GM12874 (cell line): ENCODE measurements around the gene BANF2.

Experiments used
- TF ChIP-seq, protein P1 (sequence below): IDR thresholded peaks from 2 replicates; pipeline ENCODE4 v1.5.1; 2011; ENCODE audit warnings: low read depth, mild to moderate bottlenecking, control low read depth, low read length, moderate library complexity; ENCODE audit not compliant: insufficient read depth

Gene BANF2

DNA sequence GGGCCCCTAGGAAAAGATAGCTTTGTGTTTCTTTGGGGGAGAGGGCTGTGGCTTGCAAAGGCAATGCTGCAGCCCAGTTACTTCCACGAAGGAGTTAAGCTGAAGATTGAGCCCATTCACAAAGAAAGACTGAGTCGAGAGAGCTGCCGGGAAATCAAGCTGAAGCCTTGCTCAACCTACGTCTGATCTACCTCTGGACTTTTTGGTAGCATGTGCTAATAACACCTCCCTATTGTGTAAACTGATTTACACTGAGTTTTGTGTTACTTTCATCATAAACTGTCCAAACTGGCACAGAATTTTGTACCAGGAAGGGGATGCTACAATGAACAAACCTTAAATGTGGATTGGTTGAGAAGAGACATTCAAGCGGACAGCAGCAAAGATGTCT, 23.5 kb downstream of the BANF2 start:
- TF ChIP-seq, protein P1, sequence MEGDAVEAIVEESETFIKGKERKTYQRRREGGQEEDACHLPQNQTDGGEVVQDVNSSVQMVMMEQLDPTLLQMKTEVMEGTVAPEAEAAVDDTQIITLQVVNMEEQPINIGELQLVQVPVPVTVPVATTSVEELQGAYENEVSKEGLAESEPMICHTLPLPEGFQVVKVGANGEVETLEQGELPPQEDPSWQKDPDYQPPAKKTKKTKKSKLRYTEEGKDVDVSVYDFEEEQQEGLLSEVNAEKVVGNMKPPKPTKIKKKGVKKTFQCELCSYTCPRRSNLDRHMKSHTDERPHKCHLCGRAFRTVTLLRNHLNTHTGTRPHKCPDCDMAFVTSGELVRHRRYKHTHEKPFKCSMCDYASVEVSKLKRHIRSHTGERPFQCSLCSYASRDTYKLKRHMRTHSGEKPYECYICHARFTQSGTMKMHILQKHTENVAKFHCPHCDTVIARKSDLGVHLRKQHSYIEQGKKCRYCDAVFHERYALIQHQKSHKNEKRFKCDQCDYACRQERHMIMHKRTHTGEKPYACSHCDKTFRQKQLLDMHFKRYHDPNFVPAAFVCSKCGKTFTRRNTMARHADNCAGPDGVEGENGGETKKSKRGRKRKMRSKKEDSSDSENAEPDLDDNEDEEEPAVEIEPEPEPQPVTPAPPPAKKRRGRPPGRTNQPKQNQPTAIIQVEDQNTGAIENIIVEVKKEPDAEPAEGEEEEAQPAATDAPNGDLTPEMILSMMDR, result no peak

DNA sequence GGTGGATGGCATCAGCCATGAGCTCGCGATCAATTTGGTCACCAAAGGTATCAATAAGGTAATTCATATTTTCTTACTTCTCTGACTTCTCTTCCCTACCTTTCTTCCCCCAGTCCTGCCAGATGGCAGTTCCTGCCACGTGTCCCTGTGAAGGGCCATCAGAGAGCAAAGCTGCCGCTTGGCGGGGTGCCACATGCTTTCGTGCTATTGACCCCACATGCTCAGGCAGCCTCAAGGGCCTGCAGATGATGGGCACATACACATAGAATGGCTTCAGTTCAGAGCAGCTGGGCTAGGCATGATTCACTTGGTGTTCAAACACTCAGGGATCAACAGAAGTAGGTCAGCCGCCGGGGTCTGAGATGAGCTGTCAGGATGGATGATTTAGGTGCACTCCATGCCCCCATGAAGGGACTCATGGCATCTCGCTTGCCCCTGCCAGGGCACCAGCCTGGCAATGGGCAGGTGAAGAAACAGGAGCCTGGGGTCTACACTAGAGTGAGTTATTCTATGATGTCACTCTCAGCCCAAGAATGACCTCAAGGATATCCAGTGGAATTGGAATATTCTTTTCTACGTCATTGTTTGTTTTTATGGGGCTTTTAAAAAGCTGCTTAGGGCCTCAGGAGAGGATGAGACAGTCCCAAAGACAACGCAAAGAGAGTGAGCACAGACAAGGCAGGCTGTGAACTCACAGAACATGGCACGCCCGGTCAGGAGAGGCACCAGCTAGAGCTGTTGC, 25.5 kb downstream of the BANF2 start:
- TF ChIP-seq, protein P1, result no peak

DNA sequence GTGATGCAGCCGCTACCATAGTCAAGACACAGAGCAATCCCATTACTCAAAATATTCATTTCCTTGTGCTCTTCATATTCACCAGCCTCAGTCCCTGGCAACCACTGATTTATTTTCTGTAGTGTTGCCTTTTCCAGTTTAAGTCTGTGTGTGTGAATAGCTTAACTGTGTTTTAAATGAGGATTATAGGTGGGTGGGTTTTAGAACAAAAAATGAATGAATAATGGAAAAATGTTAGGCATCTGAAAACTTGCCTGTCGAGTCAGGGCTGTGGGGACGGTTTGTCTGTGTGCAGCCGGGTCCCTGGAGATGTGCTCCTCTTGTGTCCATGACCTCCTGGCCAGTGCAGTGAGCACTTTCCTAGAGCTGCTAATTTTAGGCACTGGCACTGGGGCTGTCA, 27.1 kb downstream of the BANF2 start:
- TF ChIP-seq, protein P1, result no peak

DNA sequence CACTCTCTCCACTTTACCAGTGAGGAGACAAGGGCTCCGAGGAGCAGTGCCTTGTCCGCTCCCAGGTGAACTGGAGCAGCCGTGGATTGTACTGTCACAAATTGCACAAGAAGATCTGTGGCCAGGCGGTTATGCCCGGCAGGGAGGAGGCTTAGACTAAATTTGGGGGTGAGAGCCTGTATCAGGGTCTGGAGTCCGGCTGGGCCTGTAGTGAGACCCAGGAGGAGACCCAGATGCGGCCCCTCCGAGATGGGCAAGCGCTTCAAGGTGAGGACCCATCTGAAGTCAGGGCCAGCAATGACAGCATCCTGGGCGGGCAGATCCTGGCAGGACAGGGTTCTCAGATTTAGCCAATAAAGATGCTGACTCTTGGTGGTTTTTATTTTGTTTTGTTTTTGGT, 27.6 kb downstream of the BANF2 start:
- TF ChIP-seq, protein P1, result no peak

GRCh38 chr20:17728074-17728473, 28.3 kb downstream of the BANF2 start:
- TF ChIP-seq, protein P1, result no peak

GRCh38 chr20:17730071-17730470, 30.3 kb downstream of the BANF2 start:
- TF ChIP-seq, protein P1, result no peak

- TF ChIP-seq, protein P1, result no peak
Measured at GRCh38 chr20:17731233-17731632, 31.5 kb downstream of the BANF2 start.
